Upper lobe of right lung (tissue), 1 donor: ENCODE data around the gene DPEP1. TPM values are rescaled to one million over a fixed set of nuclear protein-coding genes. Genes with fewer than 3 reads are reported as not detected.

Experiments
- ATAC-seq: fragments of 200-7000 bp; cut with Tn5 transposase; one replicate; pipeline ENCODE4 v1.9.1; 2020; ENCODE audit warnings: mild to moderate bottlenecking, moderate library complexity
- DNase-seq: peaks from one replicate; pipeline ENCODE4 v3.0.0-alpha.2; 2020
- H3K27ac ChIP-seq: fragments of 200-600 bp; one replicate; pipeline ENCODE4 v1.8.0; 2022
- H3K27me3 ChIP-seq: fragments of 200-600 bp; one replicate; pipeline ENCODE4 v1.8.0; 2022; ENCODE audit warnings: mild to moderate bottlenecking
- H3K36me3 ChIP-seq: fragments of 200-600 bp; one replicate; pipeline ENCODE4 v1.8.0; 2022
- H3K4me1 ChIP-seq: fragments of 200-600 bp; one replicate; pipeline ENCODE4 v1.8.0; 2022
- H3K4me3 ChIP-seq: fragments of 200-600 bp; one replicate; pipeline ENCODE4 v1.8.0; 2022; ENCODE audit warnings: mild to moderate bottlenecking
- H3K9me3 ChIP-seq: fragments of 200-600 bp; one replicate; pipeline ENCODE4 v1.8.0; 2022
- CTCF ChIP-seq: fragments of 200-600 bp; IDR thresholded peaks from one replicate; pipeline ENCODE4 v1.8.0; 2022; ENCODE audit warnings: antibody characterized with exemption
- intact Hi-C: fragments of 100-400 bp; cut with DNase I; formaldehyde crosslinking; loops from one replicate; pipeline ENCODE4 v1.11.0; 2022
- total RNA-seq: library from RNA; stranded (reverse); fragmentation: NEBNext Ultra II Directional; extraction: Animal tissue kit (Norgen Biotek cat#: 25700); gene quantifications from one replicate; pipeline ENCODE4 v1.2.1, GENCODE V29; 2021
- donor health status: DM: no; HTN: yes; CAD: no; lungs with severe emphysema.

Gene DPEP1
- total RNA-seq, 1 donor from 2014 or later: 3.0 TPM

GRCh38 chr16:89572485-89573205, 40.8 kb upstream of the DPEP1 start:
- intact Hi-C loops: no loop called here

GRCh38 chr16:89573826-89574680, 39.4 kb upstream of the DPEP1 start:
- intact Hi-C loops: no loop called here
- H3K27me3 ChIP-seq: peaks cover 28% of the 10 kb centered on the region

More at GRCh38 chr16:89572485-89573205, 40.8 kb upstream of the DPEP1 start:
- Histone ChIP-seq H3K4me1 (peaks cover 12% of the 10 kb centered on the region), H3K9me3 (no peaks in the 10 kb centered on the region), H3K27ac (no peak overlapping the region), H3K36me3 (no peaks in the 10 kb centered on the region), H3K27me3 (peaks cover 28% of the 10 kb centered on the region), H3K4me3 (no peak overlapping the region)
- ATAC-seq (no peak), DNase-seq (no peak)
- TF ChIP-seq CTCF: no peak

GRCh38 chr16:89574681-89575246, 38.7 kb upstream of the DPEP1 start:
- Histone ChIP-seq H3K4me3 (peak overlapping the region; percentile 41), H3K36me3 (no peaks in the 10 kb centered on the region), H3K27me3 (peaks cover 28% of the 10 kb centered on the region), H3K9me3 (no peaks in the 10 kb centered on the region), H3K27ac (no peak overlapping the region), H3K4me1 (peaks cover 12% of the 10 kb centered on the region)
- TF ChIP-seq CTCF: peak; percentile 76
- intact Hi-C loops: no loop called here
- DNase-seq: peak; percentile 79
- peak; percentile 86 for ATAC-seq

More at GRCh38 chr16:89573826-89574680, 39.4 kb upstream of the DPEP1 start:
- no peak for TF ChIP-seq CTCF
- H3K36me3 ChIP-seq: no peaks in the 10 kb centered on the region
- H3K4me1 ChIP-seq: peaks cover 12% of the 10 kb centered on the region
- no peak for DNase-seq
- peak overlapping the region; percentile 41 for H3K4me3 ChIP-seq
- ATAC-seq: no peak
- H3K27ac ChIP-seq: no peak overlapping the region
- no peaks in the 10 kb centered on the region for H3K9me3 ChIP-seq

GRCh38 chr16:89575247-89576152, 37.9 kb upstream of the DPEP1 start, which contains the start of gene CPNE7:
TSS of gene CPNE7 (plus strand) at chr16:89575758. CDS start at chr16:89575898, 140 bp downstream.
- Histone ChIP-seq H3K4me1 (peaks cover 12% of the 10 kb centered on the region), H3K9me3 (no peaks in the 10 kb centered on the region), H3K27ac (no peak within 1 kb of the TSS), H3K36me3 (no peaks in the 10 kb centered on the region), H3K4me3 (peak within 1 kb of the TSS; percentile 41), H3K27me3 (peaks cover 28% of the 10 kb centered on the region)
- DNase-seq: no peak
- TF ChIP-seq CTCF: no peak
- peak; percentile 13 for ATAC-seq
- intact Hi-C loops: no loop called here
